KBM-7 (cell line): Measurements from ENCODE around the gene RTL9.
"Not testable (repeated sequence)": the region's sequence is repeated elsewhere in the genome, so short reads cannot be mapped to it uniquely, and the experiment has no call there.

Source experiments
- DNase-seq: peaks from one replicate; pipeline ENCODE4 v3.0.0-alpha.2; 2015
- in situ Hi-C: fragments of 300-500 bp; cut with MboI; formaldehyde crosslinking; loops from 2 replicates; pipeline ENCODE4 v1.14.3; 2020; ENCODE audit warnings: low sequenced_read_pairs, low pct_unique_long_range_greater_than_20kb, mixed read lengths

RTL9 gene

GRCh38 chrX:110402091-110402849, 43.6 kb downstream of the RTL9 start:
- in situ Hi-C loops: loop anchor here (5.0 to 25.0 kb wide), 3 partner anchors 245 to 915 kb away; partner anchors contain the start of gene GUCY2F
- no peak for DNase-seq

- no peak for DNase-seq
- in situ Hi-C loops: loop anchor here (5.0 to 25.0 kb wide), 3 partner anchors 246 to 916 kb away; partner anchors contain the start of gene GUCY2F
Observed at GRCh38 chrX:110402850-110403221, 44.2 kb downstream of the RTL9 start.

DNA sequence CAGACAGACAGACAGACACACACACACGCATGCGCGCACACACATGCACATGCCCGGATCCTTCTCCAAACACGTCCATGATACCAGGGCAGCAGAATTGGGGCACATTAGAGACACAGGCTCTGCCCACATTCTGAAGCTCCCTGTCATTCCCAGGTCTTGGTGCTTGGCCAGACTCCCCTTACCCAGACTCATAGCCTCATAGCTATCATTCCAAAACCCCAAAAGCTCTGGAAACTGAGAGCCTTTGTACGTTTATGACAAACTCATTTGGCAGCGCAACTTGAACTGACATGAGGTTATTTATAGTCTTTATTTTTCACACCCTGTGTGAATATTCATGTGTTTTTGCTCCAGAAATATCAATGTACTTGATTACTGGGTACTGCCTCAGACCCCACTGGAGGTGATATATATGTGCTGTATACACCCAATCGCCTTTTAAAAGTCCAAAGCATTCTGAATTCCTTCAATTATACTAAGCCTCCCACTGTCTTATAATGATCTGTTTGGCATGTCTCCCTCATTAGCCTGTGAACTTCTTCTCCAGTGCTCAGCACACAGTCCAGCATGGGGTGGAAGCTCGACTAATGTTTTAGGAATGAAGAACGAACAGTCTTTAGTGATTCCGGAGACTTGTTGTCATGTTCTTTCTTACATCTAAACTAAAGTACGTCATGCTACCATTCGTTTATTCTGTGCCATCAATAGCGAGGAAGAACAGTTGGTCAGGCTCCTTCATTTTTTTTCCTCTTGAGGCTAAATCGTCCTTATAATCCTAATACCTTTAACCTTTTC, 45.0 kb downstream of the RTL9 start:
- in situ Hi-C loops: loop anchor here (5.0 to 25.0 kb wide), 3 partner anchors 246 to 916 kb away; partner anchors contain the start of gene GUCY2F
- DNase-seq: no peak

DNA sequence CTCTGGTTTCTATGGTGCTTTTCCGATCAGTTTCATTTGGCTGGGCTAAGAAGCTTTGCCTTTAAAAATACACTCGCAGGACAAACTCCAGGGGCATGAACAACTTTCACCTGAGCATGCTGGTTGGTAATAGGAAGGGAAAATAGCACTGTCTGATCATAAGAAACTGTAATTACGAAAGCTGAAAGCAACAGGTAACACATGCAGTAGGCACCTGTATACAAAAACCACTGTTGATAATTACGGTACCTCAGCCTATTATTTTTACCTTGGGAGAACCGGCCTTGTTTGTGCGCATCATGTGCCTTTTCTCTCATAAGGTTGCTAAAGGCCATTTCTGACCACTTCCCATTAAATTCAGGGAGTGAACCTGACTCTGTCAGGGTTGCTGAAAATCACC, 45.7 kb downstream of the RTL9 start:
- in situ Hi-C loops: loop anchor here (5.0 to 25.0 kb wide), 3 partner anchors 247 to 917 kb away; partner anchors contain the start of gene GUCY2F

DNA sequence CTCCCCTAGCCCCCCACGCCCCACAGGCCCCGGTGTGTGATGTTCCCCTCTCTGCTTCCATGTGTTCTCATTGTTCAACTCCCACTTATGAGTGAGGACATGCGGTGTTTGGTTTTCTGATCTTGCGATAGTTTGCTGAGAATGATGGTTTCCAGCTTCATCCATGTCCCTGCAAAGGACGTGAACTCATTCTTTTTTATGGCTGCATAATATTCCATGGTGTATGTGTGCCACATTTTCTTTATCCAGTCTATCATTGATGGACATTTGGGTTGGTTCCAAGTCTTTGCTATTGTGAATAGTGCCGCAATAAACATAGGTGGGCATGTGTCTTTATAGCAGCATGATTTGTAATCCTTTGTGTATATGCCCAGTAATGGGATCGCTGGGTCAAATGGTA, 47.6 kb downstream of the RTL9 start:
- in situ Hi-C loops: loop anchor here (25.0 kb wide), 2 partner anchors 494 to 919 kb away; partner anchors contain the start of gene GUCY2F
- not testable (repeated sequence) for DNase-seq

More for the DNA sequence above, 45.7 kb downstream of the RTL9 start:
- no peak for DNase-seq

DNA sequence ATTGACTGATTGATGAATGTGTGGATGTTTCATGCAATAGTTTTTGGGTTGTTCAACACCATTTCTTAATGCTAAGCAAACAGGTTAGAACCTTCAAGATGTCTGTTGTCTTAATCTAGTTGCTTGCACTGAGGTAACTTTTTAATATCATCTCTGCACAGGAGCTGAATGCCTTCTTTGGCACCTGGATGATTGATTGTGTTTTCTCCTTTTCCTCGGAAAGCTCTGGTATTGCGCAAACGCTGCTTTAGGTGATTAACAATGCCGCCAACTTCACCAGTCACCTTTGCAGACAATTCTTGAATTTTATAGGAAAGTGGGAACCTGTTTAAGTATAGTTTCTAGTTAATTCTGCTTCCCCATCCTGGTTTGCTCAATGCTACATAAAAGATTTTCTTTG, 48.2 kb downstream of the RTL9 start:
- no peak for DNase-seq
- in situ Hi-C loops: loop anchor here (25.0 kb wide), 2 partner anchors 495 to 920 kb away; partner anchors contain the start of gene GUCY2F

- in situ Hi-C loops: loop anchor here (25.0 kb wide), 2 partner anchors 496 to 921 kb away; partner anchors contain the start of gene GUCY2F
Observed at GRCh38 chrX:110407910-110408545, 49.4 kb downstream of the RTL9 start.

More at GRCh38 chrX:110407910-110408545, 49.4 kb downstream of the RTL9 start:
- peak; percentile 73 for DNase-seq
